ENCODE results near the gene ITPR2. TPM values are rescaled to one million over a fixed set of nuclear protein-coding genes. Genes with fewer than 3 reads are reported as not detected.
"Not testable (repeated sequence)": the region's sequence is repeated elsewhere in the genome, so short reads cannot be mapped to it uniquely, and the experiment has no call there.

The ITPR2 gene
- total RNA-seq, 1 experiment from 2014 or later, result 14.3 TPM

- DNase-seq (ENCODE audit: unreplicated experiment), result no peak
- Mint-ChIP-seq H3K36me3 (ENCODE audit: insufficient read depth, unreplicated experiment) (no peaks in the 10 kb centered on the region), H3K4me1 (ENCODE audit: insufficient read depth, unreplicated experiment) (peaks cover 16% of the 10 kb centered on the region), H3K9me3 (ENCODE audit: unreplicated experiment) (peaks cover 12% of the 10 kb centered on the region), H3K27me3 (ENCODE audit: insufficient read depth, unreplicated experiment) (no peaks in the 10 kb centered on the region), H3K4me3 (ENCODE audit: unreplicated experiment) (no peak overlapping the region), H3K27ac (ENCODE audit: low read depth, unreplicated experiment) (no peak overlapping the region)
- CTCF ChIA-PET, result interaction anchor here (0.6 to 1.0 kb wide), 2 partner anchors 57 to 528 kb away, joined by 3 read pairs; no protein-coding TSS in a partner anchor
- intact Hi-C loops (cut with micrococcal nuclease), result no loop called here
- BruUV-seq (replicated peaks), result no TSS peak
- POLR2A ChIA-PET, result no interaction called here
- TF ChIP-seq CTCF (IDR thresholded peaks at IDR 0.05; ENCODE audit: unreplicated experiment), result no peak
These were observed 186.4 kb downstream of the ITPR2 start for GRCh38 chr12:26646571-26646970.

- H3K36me3 Mint-ChIP-seq (ENCODE audit: insufficient read depth, unreplicated experiment); H3K4me3 Mint-ChIP-seq (ENCODE audit: unreplicated experiment); H3K27ac Mint-ChIP-seq (ENCODE audit: low read depth, unreplicated experiment); H3K9me3 Mint-ChIP-seq (ENCODE audit: unreplicated experiment); DNase-seq (ENCODE audit: unreplicated experiment); H3K27me3 Mint-ChIP-seq (ENCODE audit: insufficient read depth, unreplicated experiment); BruUV-seq (replicated peaks); intact Hi-C loops (cut with micrococcal nuclease): not testable (repeated sequence)
- H3K4me1 Mint-ChIP-seq (ENCODE audit: insufficient read depth, unreplicated experiment), result peaks cover 13% of the 10 kb centered on the region
- ChIA-PET POLR2A (interaction anchor here (0.7 kb wide), 1 partner anchor 58 kb away, joined by 3 read pairs; no protein-coding TSS in a partner anchor), CTCF (interaction anchor here (0.6 to 0.7 kb wide), 2 partner anchors 59 to 96 kb away, joined by 3 to 4 read pairs; no protein-coding TSS in a partner anchor)
These were observed 188.6 kb downstream of the ITPR2 start for GRCh38 chr12:26644376-26644775.

GRCh38 chr12:26643532-26644315 lies 189.3 kb downstream of the ITPR2 start:
- BruUV-seq (replicated peaks), result no TSS peak
- no peaks in the 10 kb centered on the region for H3K9me3 Mint-ChIP-seq (ENCODE audit: unreplicated experiment)
- ChIA-PET CTCF (interaction anchor here (1.5 kb wide), 1 partner anchor 9 kb away, joined by 7 read pairs; no protein-coding TSS in a partner anchor), POLR2A (no interaction called here)
- H3K27ac Mint-ChIP-seq (ENCODE audit: low read depth, unreplicated experiment), result no peak overlapping the region
- H3K4me1 Mint-ChIP-seq (ENCODE audit: insufficient read depth, unreplicated experiment), result peaks cover 6% of the 10 kb centered on the region
- no peaks in the 10 kb centered on the region for H3K27me3 Mint-ChIP-seq (ENCODE audit: insufficient read depth, unreplicated experiment)
- H3K36me3 Mint-ChIP-seq (ENCODE audit: insufficient read depth, unreplicated experiment), result no peaks in the 10 kb centered on the region
- no peak overlapping the region for H3K4me3 Mint-ChIP-seq (ENCODE audit: unreplicated experiment)
- no peak for DNase-seq (ENCODE audit: unreplicated experiment)
- no peak for TF ChIP-seq CTCF (IDR thresholded peaks at IDR 0.05; ENCODE audit: unreplicated experiment)
- intact Hi-C loops (cut with micrococcal nuclease), result no loop called here

GRCh38 chr12:26642361-26642760 lies 190.6 kb downstream of the ITPR2 start:
- ChIA-PET POLR2A (interaction anchor here (0.6 kb wide), 1 partner anchor 1034 kb away, joined by 3 read pairs; no protein-coding TSS in a partner anchor), CTCF (interaction anchor here (0.5 to 1.5 kb wide), 5 partner anchors 10 to 523 kb away, joined by 3 to 7 read pairs (median 3); no protein-coding TSS in a partner anchor)
- no peak for DNase-seq (ENCODE audit: unreplicated experiment)
- H3K27me3 Mint-ChIP-seq (ENCODE audit: insufficient read depth, unreplicated experiment), result no peaks in the 10 kb centered on the region
- BruUV-seq (replicated peaks), result no TSS peak
- H3K9me3 Mint-ChIP-seq (ENCODE audit: unreplicated experiment), result no peaks in the 10 kb centered on the region
- intact Hi-C loops (cut with micrococcal nuclease), result no loop called here
- peaks cover under 1% of the 10 kb centered on the region for H3K4me1 Mint-ChIP-seq (ENCODE audit: insufficient read depth, unreplicated experiment)
- no peak overlapping the region for H3K4me3 Mint-ChIP-seq (ENCODE audit: unreplicated experiment)
- TF ChIP-seq CTCF (IDR thresholded peaks at IDR 0.05; ENCODE audit: unreplicated experiment), result no peak
- H3K36me3 Mint-ChIP-seq (ENCODE audit: insufficient read depth, unreplicated experiment), result no peaks in the 10 kb centered on the region
- no peak overlapping the region for H3K27ac Mint-ChIP-seq (ENCODE audit: low read depth, unreplicated experiment)
